ENCODE results near the gene COX17. TPM values are rescaled to one million over a fixed set of nuclear protein-coding genes. Genes with fewer than 3 reads are reported as not detected.

Gene COX17
- polyA plus RNA-seq, 2 of the 4 experiments (the other 2 are of a cell fraction): 79.0 to 149 TPM

- no peak overlapping the region for H3K4me2 ChIP-seq
- TF ChIP-seq FOXS1 (CRISPR knock-in tag; IDR thresholded peaks at IDR 0.05) (no peak), TP53 (CRISPR knock-in tag; IDR thresholded peaks at IDR 0.05) (no peak), JUN (IDR thresholded peaks at IDR 0.05) (no peak), FOSB (CRISPR knock-in tag; IDR thresholded peaks at IDR 0.05) (no peak)
- ChIA-PET POLR2A (interaction anchor here (0.6 kb wide), 1 partner anchor 133 kb away, joined by 3 read pairs; the partner anchor contains the start of gene TIMMDC1), CTCF (no interaction called here)
- 66% methylated on average over 3 of the region's 3 CpGs for WGBS (ENCODE audit: missing lambda C conversion rate)
- DNase-seq (ENCODE audit: low read depth in 1 of 2, low spot score in 1 of 2): no peak
- no peak overlapping the region for H3K4me3 ChIP-seq
- H3K27ac ChIP-seq: no peak overlapping the region
- no peaks in the 10 kb centered on the region for H3K9me3 ChIP-seq
- ATAC-seq: no peak
- FAIRE-seq: no peak
- H3K4me1 ChIP-seq: peaks cover 11% of the 10 kb centered on the region; the same call in 2 of the 3 replicates
Observed at GRCh38 chr3:119631516-119631915, 45.7 kb downstream of the COX17 start.

DNA sequence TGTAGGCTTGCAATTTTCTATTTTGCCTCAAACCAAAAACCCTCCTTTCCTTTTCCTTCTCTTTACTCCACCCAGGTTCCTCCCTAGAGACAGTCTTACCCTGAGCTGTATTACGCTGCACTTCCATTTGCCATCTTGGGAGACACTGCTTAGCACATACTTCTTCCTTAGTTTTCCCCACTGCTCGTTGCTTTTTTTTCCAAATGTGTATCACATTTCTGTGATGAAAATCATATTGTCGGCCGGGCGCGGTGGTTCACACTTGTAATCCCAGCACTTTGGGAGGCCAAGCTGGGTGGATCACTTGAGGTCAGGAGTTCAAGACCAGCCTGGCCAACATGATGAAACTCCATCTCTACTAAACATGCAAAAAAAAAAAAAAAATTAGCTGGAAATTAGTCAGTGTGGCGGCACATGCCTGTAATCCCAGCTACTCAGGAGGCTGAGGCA lies 46.3 kb downstream of the COX17 start:
- no peaks in the 10 kb centered on the region for H3K9me3 ChIP-seq
- ChIA-PET POLR2A (interaction anchor here (0.6 kb wide), 1 partner anchor 133 kb away, joined by 3 read pairs; the partner anchor contains the start of gene TIMMDC1), CTCF (interaction anchor here (2.1 kb wide), 1 partner anchor 50 kb away, joined by 6 read pairs; no protein-coding TSS in a partner anchor)
- WGBS (ENCODE audit: missing lambda C conversion rate): 90% methylated on average over 7 of the region's 7 CpGs
- no peak overlapping the region for H3K4me3 ChIP-seq
- peak overlapping the region; percentile 4; the same call in 1 of the 3 replicates for H3K4me2 ChIP-seq
- peaks cover 5% of the 10 kb centered on the region; the same call in 1 of the 3 replicates for H3K4me1 ChIP-seq
- ATAC-seq: no peak
- TF ChIP-seq, protein P1, sequence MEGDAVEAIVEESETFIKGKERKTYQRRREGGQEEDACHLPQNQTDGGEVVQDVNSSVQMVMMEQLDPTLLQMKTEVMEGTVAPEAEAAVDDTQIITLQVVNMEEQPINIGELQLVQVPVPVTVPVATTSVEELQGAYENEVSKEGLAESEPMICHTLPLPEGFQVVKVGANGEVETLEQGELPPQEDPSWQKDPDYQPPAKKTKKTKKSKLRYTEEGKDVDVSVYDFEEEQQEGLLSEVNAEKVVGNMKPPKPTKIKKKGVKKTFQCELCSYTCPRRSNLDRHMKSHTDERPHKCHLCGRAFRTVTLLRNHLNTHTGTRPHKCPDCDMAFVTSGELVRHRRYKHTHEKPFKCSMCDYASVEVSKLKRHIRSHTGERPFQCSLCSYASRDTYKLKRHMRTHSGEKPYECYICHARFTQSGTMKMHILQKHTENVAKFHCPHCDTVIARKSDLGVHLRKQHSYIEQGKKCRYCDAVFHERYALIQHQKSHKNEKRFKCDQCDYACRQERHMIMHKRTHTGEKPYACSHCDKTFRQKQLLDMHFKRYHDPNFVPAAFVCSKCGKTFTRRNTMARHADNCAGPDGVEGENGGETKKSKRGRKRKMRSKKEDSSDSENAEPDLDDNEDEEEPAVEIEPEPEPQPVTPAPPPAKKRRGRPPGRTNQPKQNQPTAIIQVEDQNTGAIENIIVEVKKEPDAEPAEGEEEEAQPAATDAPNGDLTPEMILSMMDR (IDR thresholded peaks at IDR 0.05): no peak
- TF ChIP-seq CHD4 (IDR thresholded peaks at IDR 0.05; ENCODE audit: borderline replicate concordance) (no peak), HOXA7 (CRISPR knock-in tag; IDR thresholded peaks at IDR 0.05) (no peak), KDM1A (IDR thresholded peaks at IDR 0.05; ENCODE audit: low read depth) (no peak), FOSL2 (IDR thresholded peaks at IDR 0.05) (no peak), FOSL2 (CRISPR knock-in tag; IDR thresholded peaks at IDR 0.05) (no peak), SMC3 (IDR thresholded peaks at IDR 0.05) (no peak), ESRRA (IDR thresholded peaks at IDR 0.05; ENCODE audit: borderline replicate concordance, low read length) (no peak), RARB (CRISPR knock-in tag; IDR thresholded peaks at IDR 0.05) (no peak)
- H3K27ac ChIP-seq: peak overlapping the region; percentile 26 to 67; a peak in 4 of 6 replicates
- DNase-seq (ENCODE audit: low read depth in 1 of 2, low spot score in 1 of 2): no peak
- FAIRE-seq: no peak

DNA sequence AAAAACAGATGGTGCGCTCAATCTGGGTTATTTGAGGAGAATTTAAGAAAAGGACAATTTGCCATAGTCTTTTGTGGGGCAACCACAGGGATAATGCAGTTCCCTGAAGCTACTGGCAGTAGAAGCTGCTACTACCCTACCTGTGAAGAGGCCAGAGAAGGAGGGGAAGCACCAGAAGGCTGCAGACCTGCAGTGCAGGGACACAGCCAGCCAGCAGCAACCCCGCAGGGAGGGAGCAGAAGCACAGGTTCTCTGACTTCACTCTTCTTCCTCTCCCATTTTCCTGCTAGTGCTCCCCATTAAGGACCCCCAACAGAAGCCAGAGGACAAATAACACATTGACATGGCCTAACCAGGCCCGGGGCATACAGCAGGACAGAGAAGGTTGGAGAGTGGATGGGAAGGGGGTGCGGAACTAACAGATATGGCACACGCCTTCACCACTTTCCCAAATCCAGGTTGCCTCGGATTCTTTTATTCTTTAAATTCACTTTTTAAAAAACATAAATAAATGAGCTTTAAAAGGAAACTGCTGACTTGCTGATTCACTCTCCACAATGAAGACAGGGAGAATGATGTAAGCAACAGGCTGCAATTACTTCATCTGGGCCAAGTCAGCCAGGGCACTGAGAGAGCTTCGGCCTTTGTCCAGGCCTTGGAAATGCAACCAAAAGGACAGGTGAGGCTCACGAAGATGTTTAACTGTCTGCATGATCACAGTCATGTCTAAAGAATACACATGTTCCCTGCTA lies 46.9 kb downstream of the COX17 start:
- CTCF ChIA-PET: interaction anchor here (2.1 kb wide), 1 partner anchor 50 kb away, joined by 6 read pairs; no protein-coding TSS in a partner anchor
- FAIRE-seq (no peak), DNase-seq (ENCODE audit: low read depth in 1 of 2, low spot score in 1 of 2) (no peak), ATAC-seq (no peak)
- H3K4me2 ChIP-seq: peak overlapping the region; percentile 4; the same call in 1 of the 3 replicates
- H3K4me1 ChIP-seq: peaks cover 4% of the 10 kb centered on the region; the same call in 1 of the 3 replicates
- no peak overlapping the region for H3K4me3 ChIP-seq
- H3K27ac ChIP-seq: peak overlapping the region; percentile 37 to 67; a peak in 4 of 6 replicates
- 79% methylated on average over 8 of the region's 8 CpGs for WGBS (ENCODE audit: missing lambda C conversion rate)
- H3K9me3 ChIP-seq: no peaks in the 10 kb centered on the region
- TF ChIP-seq MAFK (IDR thresholded peaks at IDR 0.05; ENCODE audit: partially characterized antibody): peak; percentile 83
- TF ChIP-seq MAX (IDR thresholded peaks at IDR 0.05): no peak
- POLR2A ChIA-PET: no interaction called here

GRCh38 chr3:119628816-119629445 lies 48.3 kb downstream of the COX17 start:
- Histone ChIP-seq H3K4me3 (no peak overlapping the region), H3K9me3 (no peaks in the 10 kb centered on the region), H3K4me1 (peaks cover 4% of the 10 kb centered on the region; the same call in 1 of the 3 replicates), H3K27ac (no peak overlapping the region), H3K4me2 (no peak overlapping the region)
- CTCF ChIA-PET: interaction anchor here (2.1 kb wide), 1 partner anchor 52 kb away, joined by 6 read pairs; no protein-coding TSS in a partner anchor
- WGBS (ENCODE audit: missing lambda C conversion rate): 76% methylated on average over 1 of the region's 1 CpG
- ATAC-seq: no peak
- no peak for TF ChIP-seq ZC3H11A (IDR thresholded peaks at IDR 0.05)
- TF ChIP-seq SREBF2 (IDR thresholded peaks at IDR 0.05): no peak
- no peak for TF ChIP-seq BHLHE40 (IDR thresholded peaks at IDR 0.05; ENCODE audit: low read depth, low read length)
- no peak for TF ChIP-seq HDAC2 (IDR thresholded peaks at IDR 0.05)
- no peak for TF ChIP-seq POLR2AphosphoS2 (conservative IDR thresholded peaks at IDR 0.05; ENCODE audit: low read length)
- no peak for TF ChIP-seq USF2 (IDR thresholded peaks at IDR 0.05)
- TF ChIP-seq PHF8 (IDR thresholded peaks at IDR 0.05; ENCODE audit: borderline replicate concordance, low read depth): no peak
- no peak for TF ChIP-seq FOXS1 (CRISPR knock-in tag; IDR thresholded peaks at IDR 0.05)
- FAIRE-seq: no peak
- DNase-seq (ENCODE audit: low read depth in 1 of 2, low spot score in 1 of 2): no peak
- POLR2A ChIA-PET: no interaction called here
